ENCODE measurements around the gene STARD7. TPM values are rescaled to one million over a fixed set of nuclear protein-coding genes. Genes with fewer than 3 reads are reported as not detected.

STARD7 gene
- polyA plus RNA-seq, 2 of the 4 experiments (the other 2 are of a cell fraction), result 101 to 136 TPM

DNA sequence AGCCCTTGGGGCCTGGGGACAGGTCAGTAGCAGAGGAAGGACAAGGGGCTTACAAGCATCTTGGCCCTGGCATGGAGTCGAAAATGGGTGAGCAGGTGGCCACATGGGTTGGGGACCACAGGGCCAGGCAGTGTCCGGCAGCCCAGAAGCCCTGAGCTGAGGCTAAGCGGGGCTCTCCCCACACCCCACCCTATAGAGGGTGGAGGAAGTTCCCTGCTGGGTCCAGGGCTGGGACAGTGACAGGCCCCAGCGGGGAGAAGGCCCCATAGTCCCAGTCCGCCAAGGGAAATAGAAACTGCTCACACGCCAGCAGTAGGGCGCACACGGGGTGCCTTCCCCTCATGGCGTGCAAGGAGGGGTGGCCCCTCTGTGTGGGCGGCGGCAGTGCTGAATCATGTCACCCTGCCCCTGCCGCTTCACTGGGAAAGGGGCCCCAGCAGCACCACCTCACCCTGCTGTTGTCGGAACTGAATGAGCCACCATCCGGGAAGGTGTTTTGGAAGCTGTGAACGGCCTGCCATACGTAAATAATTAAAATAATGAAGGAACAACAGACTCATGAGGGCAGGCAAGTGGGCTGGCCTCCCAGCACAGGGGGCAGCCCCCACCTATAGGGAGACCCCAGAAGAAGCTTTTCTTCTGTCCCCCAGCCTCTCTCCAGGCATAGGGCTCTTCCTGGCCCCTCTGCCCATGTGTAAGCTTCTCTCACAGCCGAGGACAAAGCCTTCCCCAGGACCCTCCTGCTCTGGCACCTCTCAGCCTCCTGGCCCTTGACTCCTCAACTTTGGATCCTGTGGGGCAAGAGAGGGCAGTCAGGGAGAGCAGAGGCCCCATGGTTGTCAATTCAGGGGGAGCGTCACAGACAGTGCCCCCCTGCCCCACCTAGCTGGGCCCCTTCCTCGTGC is 50.7 kb downstream of the STARD7 start:
- FAIRE-seq (no peak), DNase-seq (ENCODE audit: low read depth in 1 of 2, low spot score in 1 of 2) (no peak), ATAC-seq (peak in 1 of 2 experiments; percentile 11; a peak in 1 of 6 replicates)
- no peak for TF ChIP-seq RARB (CRISPR knock-in tag; IDR thresholded peaks at IDR 0.05)
- no peak for TF ChIP-seq JUNB (IDR thresholded peaks at IDR 0.05)
- TF ChIP-seq, protein P1, sequence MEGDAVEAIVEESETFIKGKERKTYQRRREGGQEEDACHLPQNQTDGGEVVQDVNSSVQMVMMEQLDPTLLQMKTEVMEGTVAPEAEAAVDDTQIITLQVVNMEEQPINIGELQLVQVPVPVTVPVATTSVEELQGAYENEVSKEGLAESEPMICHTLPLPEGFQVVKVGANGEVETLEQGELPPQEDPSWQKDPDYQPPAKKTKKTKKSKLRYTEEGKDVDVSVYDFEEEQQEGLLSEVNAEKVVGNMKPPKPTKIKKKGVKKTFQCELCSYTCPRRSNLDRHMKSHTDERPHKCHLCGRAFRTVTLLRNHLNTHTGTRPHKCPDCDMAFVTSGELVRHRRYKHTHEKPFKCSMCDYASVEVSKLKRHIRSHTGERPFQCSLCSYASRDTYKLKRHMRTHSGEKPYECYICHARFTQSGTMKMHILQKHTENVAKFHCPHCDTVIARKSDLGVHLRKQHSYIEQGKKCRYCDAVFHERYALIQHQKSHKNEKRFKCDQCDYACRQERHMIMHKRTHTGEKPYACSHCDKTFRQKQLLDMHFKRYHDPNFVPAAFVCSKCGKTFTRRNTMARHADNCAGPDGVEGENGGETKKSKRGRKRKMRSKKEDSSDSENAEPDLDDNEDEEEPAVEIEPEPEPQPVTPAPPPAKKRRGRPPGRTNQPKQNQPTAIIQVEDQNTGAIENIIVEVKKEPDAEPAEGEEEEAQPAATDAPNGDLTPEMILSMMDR (IDR thresholded peaks at IDR 0.05), result no peak
- TF ChIP-seq EHF (CRISPR knock-in tag; IDR thresholded peaks at IDR 0.05), result no peak
- TF ChIP-seq GATA3 (IDR thresholded peaks at IDR 0.05; ENCODE audit: borderline replicate concordance), result no peak
- TF ChIP-seq CHD4 (IDR thresholded peaks at IDR 0.05; ENCODE audit: borderline replicate concordance), result no peak
- TF ChIP-seq RCOR1 (IDR thresholded peaks at IDR 0.05; ENCODE audit: low read depth, low read length), result no peak
- TF ChIP-seq HDAC2 (IDR thresholded peaks at IDR 0.05), result no peak
- no peak for TF ChIP-seq CEBPB (IDR thresholded peaks at IDR 0.05)
- CTCF ChIA-PET, result interaction anchor here (1.9 to 5.3 kb wide), 2 partner anchors 17 to 136 kb away, joined by 9 to 27 read pairs; no protein-coding TSS in a partner anchor
- Histone ChIP-seq H3K4me3 (no peak overlapping the region), H3K4me1 (no peaks in the 10 kb centered on the region), H3K27ac (no peak overlapping the region), H3K4me2 (no peak overlapping the region), H3K9me3 (no peaks in the 10 kb centered on the region)
- 73% methylated on average over 16 of the region's 19 CpGs for WGBS (ENCODE audit: missing lambda C conversion rate)
- POLR2A ChIA-PET, result no interaction called here

DNA sequence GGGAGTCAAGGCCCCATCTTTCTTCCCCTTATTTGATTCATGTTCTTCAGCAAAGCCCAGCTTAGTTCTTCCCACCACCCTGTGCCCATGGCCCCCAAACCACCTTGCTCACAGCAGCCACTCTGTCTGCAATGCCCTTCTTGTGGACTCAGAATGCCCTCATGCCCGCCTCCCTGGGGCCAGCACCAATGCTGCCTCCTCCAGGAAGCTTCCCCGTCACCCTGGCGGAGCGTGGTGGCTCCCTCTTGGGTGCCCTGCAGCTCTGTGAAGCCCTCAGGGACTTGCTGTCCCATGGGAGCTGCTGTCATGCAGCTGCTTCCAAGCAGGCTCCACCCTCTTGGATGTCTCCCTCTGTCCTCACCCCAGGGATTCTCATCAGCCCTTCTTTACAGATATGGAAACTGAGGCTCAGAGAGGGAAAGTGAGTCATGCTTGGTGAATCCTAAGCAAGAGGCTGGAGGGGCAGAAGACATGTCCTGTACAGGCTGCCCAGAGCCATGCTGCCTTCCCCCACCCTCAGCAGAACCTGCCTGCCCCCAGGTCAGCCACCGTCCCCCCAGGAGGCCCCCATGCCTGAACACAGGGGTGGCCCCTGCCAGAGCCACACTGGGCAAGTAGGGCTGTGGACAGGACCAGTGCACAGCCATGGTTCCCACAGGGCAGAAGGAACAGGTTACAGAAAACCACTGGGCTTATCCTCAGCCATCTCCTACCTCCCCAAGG is 51.5 kb downstream of the STARD7 start:
- WGBS (ENCODE audit: missing lambda C conversion rate), result 76% methylated on average over 5 of the region's 5 CpGs
- ChIA-PET CTCF (interaction anchor here (5.3 kb wide), 1 partner anchor 17 kb away, joined by 27 read pairs; no protein-coding TSS in a partner anchor), POLR2A (no interaction called here)
- no peak for DNase-seq (ENCODE audit: low read depth in 1 of 2, low spot score in 1 of 2)
- Histone ChIP-seq H3K4me2 (no peak overlapping the region), H3K27ac (no peak overlapping the region), H3K4me1 (no peaks in the 10 kb centered on the region), H3K9me3 (no peaks in the 10 kb centered on the region), H3K4me3 (no peak overlapping the region)
- TF ChIP-seq GATA3 (IDR thresholded peaks at IDR 0.05; ENCODE audit: borderline replicate concordance) (no peak), EP300 (IDR thresholded peaks at IDR 0.05) (no peak), HOXA7 (CRISPR knock-in tag; IDR thresholded peaks at IDR 0.05) (no peak), TFCP2L1 (CRISPR knock-in tag; IDR thresholded peaks at IDR 0.05) (no peak), KDM1A (IDR thresholded peaks at IDR 0.05; ENCODE audit: low read depth) (no peak), EHF (CRISPR knock-in tag; IDR thresholded peaks at IDR 0.05) (no peak), CBX2 (IDR thresholded peaks at IDR 0.05; ENCODE audit: borderline replicate concordance, low read depth) (no peak), POLR2A (IDR thresholded peaks at IDR 0.05; ENCODE audit: low read length) (no peak), MAZ (IDR thresholded peaks at IDR 0.05; ENCODE audit: borderline replicate concordance, low read depth, low read length) (no peak)
- TF ChIP-seq, protein P2, sequence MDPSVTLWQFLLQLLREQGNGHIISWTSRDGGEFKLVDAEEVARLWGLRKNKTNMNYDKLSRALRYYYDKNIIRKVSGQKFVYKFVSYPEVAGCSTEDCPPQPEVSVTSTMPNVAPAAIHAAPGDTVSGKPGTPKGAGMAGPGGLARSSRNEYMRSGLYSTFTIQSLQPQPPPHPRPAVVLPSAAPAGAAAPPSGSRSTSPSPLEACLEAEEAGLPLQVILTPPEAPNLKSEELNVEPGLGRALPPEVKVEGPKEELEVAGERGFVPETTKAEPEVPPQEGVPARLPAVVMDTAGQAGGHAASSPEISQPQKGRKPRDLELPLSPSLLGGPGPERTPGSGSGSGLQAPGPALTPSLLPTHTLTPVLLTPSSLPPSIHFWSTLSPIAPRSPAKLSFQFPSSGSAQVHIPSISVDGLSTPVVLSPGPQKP (IDR thresholded peaks at IDR 0.05; ENCODE audit: low read depth, low read length), result no peak
- TF ChIP-seq, protein P3, sequence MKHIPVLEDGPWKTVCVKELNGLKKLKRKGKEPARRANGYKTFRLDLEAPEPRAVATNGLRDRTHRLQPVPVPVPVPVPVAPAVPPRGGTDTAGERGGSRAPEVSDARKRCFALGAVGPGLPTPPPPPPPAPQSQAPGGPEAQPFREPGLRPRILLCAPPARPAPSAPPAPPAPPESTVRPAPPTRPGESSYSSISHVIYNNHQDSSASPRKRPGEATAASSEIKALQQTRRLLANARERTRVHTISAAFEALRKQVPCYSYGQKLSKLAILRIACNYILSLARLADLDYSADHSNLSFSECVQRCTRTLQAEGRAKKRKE (CRISPR knock-in tag; IDR thresholded peaks at IDR 0.05; ENCODE audit: low read depth), result no peak
- FAIRE-seq, result no peak
- no peak for ATAC-seq

Data from A549 (cell line).